MG63 (cell line): ENCODE results near the gene LIN37. TPM values are rescaled to one million over a fixed set of nuclear protein-coding genes. Genes with fewer than 3 reads are reported as not detected.
A peak's percentile ranks its signal among the peaks of the same experiment; 100 is the strongest.

ENCODE experiments used
- DNase-seq: peaks from one replicate; pipeline ENCODE4 v3.0.0-alpha.2; 2020
- H3K27me3 ChIP-seq: fragments of 250-450 bp; sonication (Bioruptor Pico); 2 replicates; pipeline ENCODE4 v1.5.1; 2020; ENCODE audit warnings: mild to moderate bottlenecking, moderate library complexity
- H3K36me3 ChIP-seq: fragments of 250-450 bp; sonication (Bioruptor Pico); 2 replicates; pipeline ENCODE4 v1.5.1; 2020; ENCODE audit warnings: mild to moderate bottlenecking, moderate library complexity
- H3K4me3 ChIP-seq: fragments of 250-450 bp; sonication (Bioruptor Pico); 2 replicates; pipeline ENCODE4 v1.5.1; 2020; ENCODE audit warnings: mild to moderate bottlenecking, moderate library complexity
- H3K9me3 ChIP-seq: fragments of 250-450 bp; sonication (Bioruptor Pico); 2 replicates; pipeline ENCODE4 v1.5.1; 2020; ENCODE audit warnings: mild to moderate bottlenecking, moderate library complexity
- total RNA-seq: library from RNA; depleted of rRNA; stranded (reverse); fragments of >200 nt; shearing (Covaris generic); gene quantifications from 2 replicates; pipeline ENCODE4 v1.2.3, GENCODE V29; 2014; ENCODE audit warnings: low replicate concordance

LIN37 gene
- total RNA-seq, 1 experiment from 2014 or later = 4.1 TPM

- H3K36me3 ChIP-seq = peaks cover 97% of the 10 kb centered on the region
- H3K4me3 ChIP-seq = no peak overlapping the region
- no peaks in the 10 kb centered on the region for H3K27me3 ChIP-seq
- H3K9me3 ChIP-seq = no peaks in the 10 kb centered on the region
- no peak for DNase-seq
These were observed 20.2 kb upstream of the LIN37 start for GRCh38 chr19:35727956-35728706.

DNA sequence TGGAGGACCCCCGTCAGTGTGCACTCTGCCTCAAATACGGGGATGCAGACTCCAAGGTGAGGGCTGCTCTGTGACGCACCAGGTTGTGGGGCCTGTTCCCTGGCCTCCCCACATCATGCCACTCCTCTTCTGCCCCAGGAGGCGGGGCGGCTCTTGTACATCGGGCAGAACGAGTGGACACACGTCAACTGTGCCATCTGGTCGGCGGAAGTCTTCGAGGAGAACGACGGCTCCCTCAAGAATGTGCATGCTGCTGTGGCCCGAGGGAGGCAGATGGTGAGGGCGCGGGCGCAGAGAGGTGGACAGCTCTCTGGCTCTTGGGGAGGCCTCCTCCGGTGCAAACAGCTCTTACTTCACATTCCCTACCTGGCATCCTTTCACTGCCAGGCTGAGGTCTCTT lies 19.4 kb upstream of the LIN37 start:
- peaks cover 95% of the 10 kb centered on the region for H3K36me3 ChIP-seq
- no peaks in the 10 kb centered on the region for H3K27me3 ChIP-seq
- no peak overlapping the region for H3K4me3 ChIP-seq
- H3K9me3 ChIP-seq = no peaks in the 10 kb centered on the region
- DNase-seq = no peak

- peaks cover 95% of the 10 kb centered on the region for H3K36me3 ChIP-seq
- DNase-seq = no peak
- H3K4me3 ChIP-seq = no peak overlapping the region
- H3K27me3 ChIP-seq = no peaks in the 10 kb centered on the region
- H3K9me3 ChIP-seq = no peaks in the 10 kb centered on the region
These were observed 18.6 kb upstream of the LIN37 start for GRCh38 chr19:35729763-35730162.

DNA sequence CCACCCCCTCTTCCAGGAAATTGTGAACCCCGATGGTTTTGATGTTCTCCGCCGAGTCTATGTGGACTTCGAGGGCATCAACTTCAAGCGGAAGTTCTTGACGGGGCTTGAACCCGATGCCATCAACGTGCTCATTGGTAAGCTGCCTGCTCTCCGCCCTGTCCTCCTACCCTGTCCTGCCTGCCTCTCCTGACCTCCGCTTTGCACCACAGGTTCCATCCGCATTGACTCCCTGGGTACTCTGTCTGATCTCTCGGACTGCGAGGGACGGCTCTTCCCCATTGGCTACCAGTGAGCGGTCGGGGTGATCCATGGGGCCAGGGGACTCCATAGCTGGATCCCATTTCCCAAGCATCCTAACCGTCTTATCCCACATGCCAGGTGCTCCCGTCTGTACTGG lies 18.1 kb upstream of the LIN37 start:
- H3K36me3 ChIP-seq = peaks cover 91% of the 10 kb centered on the region
- H3K9me3 ChIP-seq = no peaks in the 10 kb centered on the region
- no peak for DNase-seq
- H3K4me3 ChIP-seq = no peak overlapping the region
- no peaks in the 10 kb centered on the region for H3K27me3 ChIP-seq

- Histone ChIP-seq H3K36me3 (peaks cover 89% of the 10 kb centered on the region), H3K9me3 (no peaks in the 10 kb centered on the region), H3K4me3 (no peak overlapping the region), H3K27me3 (no peaks in the 10 kb centered on the region)
- no peak for DNase-seq
These were observed 17.0 kb upstream of the LIN37 start for GRCh38 chr19:35731353-35731752.

DNA sequence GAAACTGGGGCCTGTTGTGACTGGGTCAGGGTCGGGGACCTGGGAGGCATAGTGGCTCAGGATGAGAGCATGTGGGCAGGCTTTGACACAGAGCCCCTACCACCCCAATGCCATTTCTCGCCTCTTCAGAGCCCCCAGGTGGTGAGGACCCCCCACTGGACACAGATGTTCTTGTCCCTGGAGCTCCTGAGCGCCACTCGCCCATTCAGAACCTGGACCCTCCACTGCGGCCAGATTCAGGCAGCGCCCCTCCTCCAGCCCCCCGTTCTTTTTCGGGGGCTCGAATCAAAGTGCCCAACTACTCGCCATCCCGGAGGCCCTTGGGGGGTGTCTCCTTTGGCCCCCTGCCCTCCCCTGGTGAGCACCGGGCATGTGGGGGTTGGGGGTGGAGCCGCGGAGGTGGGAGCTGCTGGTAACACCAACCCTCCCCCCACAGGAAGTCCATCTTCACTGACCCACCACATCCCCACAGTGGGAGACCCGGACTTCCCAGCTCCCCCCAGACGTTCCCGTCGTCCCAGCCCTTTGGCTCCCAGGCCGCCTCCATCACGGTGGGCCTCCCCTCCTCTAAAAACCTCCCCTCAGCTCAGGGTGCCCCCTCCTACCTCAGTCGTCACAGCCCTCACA lies 16.5 kb upstream of the LIN37 start:
- no peak overlapping the region for H3K4me3 ChIP-seq
- no peaks in the 10 kb centered on the region for H3K9me3 ChIP-seq
- DNase-seq = no peak
- H3K36me3 ChIP-seq = peaks cover 91% of the 10 kb centered on the region
- no peaks in the 10 kb centered on the region for H3K27me3 ChIP-seq

DNA sequence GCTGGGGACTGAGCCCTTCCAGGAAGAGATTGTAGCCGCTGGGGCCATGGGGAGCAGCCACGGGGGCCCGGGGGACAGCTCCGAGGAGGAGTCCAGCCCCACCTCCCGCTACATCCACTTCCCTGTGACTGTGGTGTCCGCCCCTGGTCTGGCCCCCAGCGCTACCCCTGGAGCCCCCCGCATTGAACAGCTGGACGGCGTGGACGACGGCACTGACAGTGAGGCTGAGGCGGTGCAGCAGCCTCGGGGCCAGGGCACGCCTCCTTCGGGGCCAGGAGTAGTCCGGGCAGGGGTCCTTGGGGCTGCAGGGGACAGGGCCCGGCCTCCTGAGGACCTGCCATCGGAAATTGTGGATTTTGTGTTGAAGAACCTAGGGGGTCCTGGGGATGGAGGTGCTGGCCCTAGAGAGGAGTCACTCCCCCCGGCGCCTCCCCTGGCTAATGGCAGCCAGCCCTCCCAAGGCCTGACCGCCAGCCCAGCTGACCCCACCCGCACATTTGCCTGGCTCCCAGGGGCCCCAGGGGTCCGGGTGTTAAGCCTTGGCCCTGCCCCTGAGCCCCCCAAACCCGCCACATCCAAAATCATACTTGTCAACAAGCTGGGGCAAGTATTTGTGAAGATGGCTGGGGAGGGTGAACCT lies 15.7 kb upstream of the LIN37 start:
- H3K36me3 ChIP-seq = peaks cover 91% of the 10 kb centered on the region
- no peak for DNase-seq
- H3K9me3 ChIP-seq = no peaks in the 10 kb centered on the region
- no peak overlapping the region for H3K4me3 ChIP-seq
- H3K27me3 ChIP-seq = no peaks in the 10 kb centered on the region

DNA sequence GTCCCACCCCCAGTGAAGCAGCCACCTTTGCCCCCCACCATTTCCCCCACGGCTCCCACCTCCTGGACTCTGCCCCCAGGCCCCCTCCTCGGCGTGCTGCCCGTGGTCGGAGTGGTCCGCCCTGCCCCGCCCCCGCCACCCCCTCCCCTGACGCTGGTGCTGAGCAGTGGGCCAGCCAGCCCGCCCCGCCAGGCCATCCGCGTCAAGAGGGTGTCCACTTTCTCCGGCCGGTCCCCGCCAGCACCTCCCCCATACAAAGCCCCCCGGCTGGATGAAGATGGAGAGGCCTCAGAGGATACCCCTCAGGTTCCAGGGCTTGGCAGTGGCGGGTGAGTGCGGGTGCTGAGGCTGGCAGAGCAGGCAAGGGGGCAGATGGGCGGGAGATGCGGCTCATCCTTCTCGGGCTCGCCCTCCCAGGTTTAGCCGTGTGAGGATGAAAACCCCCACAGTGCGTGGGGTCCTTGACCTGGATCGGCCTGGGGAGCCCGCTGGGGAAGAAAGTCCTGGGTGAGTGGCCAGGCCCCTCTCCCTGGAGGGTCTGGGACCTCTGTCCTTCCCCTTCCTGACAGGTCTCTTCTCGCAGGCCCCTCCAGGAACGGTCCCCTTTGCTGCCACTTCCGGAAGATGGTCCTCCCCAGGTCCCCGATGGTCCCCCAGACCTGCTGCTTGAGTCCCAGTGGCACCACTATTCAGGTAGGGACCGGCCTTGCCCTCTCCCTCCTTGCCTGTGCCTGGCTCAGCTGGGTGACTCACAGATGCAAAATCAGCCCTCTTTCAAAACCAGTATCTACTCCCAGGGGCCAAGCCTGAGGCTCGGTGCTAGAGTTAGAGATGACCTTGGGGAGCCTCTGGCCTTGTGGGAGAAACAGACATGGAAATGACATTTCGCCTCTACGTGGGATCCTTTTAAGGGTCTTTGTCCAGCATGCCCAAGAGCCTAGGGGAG lies 14.9 kb upstream of the LIN37 start:
- Histone ChIP-seq H3K27me3 (no peaks in the 10 kb centered on the region), H3K4me3 (no peak overlapping the region), H3K9me3 (no peaks in the 10 kb centered on the region), H3K36me3 (peaks cover 91% of the 10 kb centered on the region)
- DNase-seq = no peak

GRCh38 chr19:35734273-35734672 lies 14.1 kb upstream of the LIN37 start:
- Histone ChIP-seq H3K9me3 (no peaks in the 10 kb centered on the region), H3K4me3 (no peak overlapping the region), H3K36me3 (peaks cover 90% of the 10 kb centered on the region), H3K27me3 (no peaks in the 10 kb centered on the region)
- no peak for DNase-seq

DNA sequence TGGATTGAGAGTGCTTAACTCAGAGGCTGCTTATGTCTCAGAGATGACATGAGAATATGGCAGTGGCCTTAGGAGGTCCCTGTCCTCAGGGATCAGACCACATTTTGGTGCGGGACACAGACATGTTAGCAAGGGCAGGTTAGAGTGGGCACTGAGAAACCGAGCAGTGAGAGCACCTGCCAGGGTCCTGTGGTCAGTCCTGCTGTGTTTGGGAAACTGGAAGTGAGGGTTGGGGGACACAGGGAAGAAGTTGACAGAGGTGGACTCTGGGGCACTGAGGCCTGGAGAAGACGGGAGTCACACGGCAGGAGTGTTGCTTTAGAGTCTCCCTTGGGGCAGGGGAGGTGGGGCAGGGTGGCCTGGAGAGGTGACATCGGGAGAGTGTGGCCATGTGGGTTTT lies 13.5 kb upstream of the LIN37 start:
- no peaks in the 10 kb centered on the region for H3K9me3 ChIP-seq
- no peak for DNase-seq
- no peak overlapping the region for H3K4me3 ChIP-seq
- H3K36me3 ChIP-seq = peaks cover 84% of the 10 kb centered on the region
- H3K27me3 ChIP-seq = no peaks in the 10 kb centered on the region

GRCh38 chr19:35736913-35737886 lies 11.2 kb upstream of the LIN37 start:
- Histone ChIP-seq H3K4me3 (no peak overlapping the region), H3K27me3 (no peaks in the 10 kb centered on the region), H3K36me3 (peaks cover 61% of the 10 kb centered on the region), H3K9me3 (no peaks in the 10 kb centered on the region)
- DNase-seq = no peak

GRCh38 chr19:35738021-35738886 lies 10.1 kb upstream of the LIN37 start:
- DNase-seq = no peak
- no peaks in the 10 kb centered on the region for H3K9me3 ChIP-seq
- no peaks in the 10 kb centered on the region for H3K27me3 ChIP-seq
- H3K4me3 ChIP-seq = no peak overlapping the region
- H3K36me3 ChIP-seq = peaks cover 53% of the 10 kb centered on the region

GRCh38 chr19:35738887-35739229 lies 9.5 kb upstream of the LIN37 start:
- DNase-seq = no peak
- no peak overlapping the region for H3K4me3 ChIP-seq
- H3K9me3 ChIP-seq = no peaks in the 10 kb centered on the region
- H3K27me3 ChIP-seq = no peaks in the 10 kb centered on the region
- peaks cover 49% of the 10 kb centered on the region for H3K36me3 ChIP-seq

GRCh38 chr19:35739275-35740107 lies 8.9 kb upstream of the LIN37 start:
- DNase-seq = no peak
- no peaks in the 10 kb centered on the region for H3K27me3 ChIP-seq
- no peaks in the 10 kb centered on the region for H3K9me3 ChIP-seq
- peak overlapping the region; percentile 62 for H3K4me3 ChIP-seq
- H3K36me3 ChIP-seq = peaks cover 45% of the 10 kb centered on the region
